CD4-positive, alpha-beta T cell treated with Interleukin-2 at 100 ng/mL for 4 hours (primary cell): Measurements from ENCODE around the gene ATF6.
"Not testable (repeated sequence)": the region's sequence is repeated elsewhere in the genome, so short reads cannot be mapped to it uniquely, and the experiment has no call there.

Experiments used
- DNase-seq: peaks from one replicate; pipeline ENCODE4 v3.0.0-alpha.2; 2020; ENCODE audit warnings: low spot score

The ATF6 gene

DNA sequence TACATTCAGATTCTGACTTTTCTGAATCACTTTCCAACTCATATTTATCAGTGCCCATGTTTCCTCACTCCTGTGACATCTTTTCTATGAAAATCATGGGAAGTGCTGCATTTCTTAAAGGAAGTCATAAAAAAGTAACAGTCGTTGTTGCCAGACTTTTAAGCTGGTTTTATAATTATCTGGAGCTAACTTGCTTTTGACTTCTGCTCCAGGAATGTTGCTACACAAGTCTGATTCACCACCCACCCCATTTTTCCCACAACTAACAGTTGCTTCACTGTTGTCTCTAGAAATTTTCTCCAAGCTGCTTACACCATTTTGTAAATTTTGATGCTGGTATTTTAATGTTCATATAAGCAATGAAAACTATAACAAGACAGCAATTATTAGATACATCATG is 32.6 kb upstream of the ATF6 start:
- no peak for DNase-seq

DNA sequence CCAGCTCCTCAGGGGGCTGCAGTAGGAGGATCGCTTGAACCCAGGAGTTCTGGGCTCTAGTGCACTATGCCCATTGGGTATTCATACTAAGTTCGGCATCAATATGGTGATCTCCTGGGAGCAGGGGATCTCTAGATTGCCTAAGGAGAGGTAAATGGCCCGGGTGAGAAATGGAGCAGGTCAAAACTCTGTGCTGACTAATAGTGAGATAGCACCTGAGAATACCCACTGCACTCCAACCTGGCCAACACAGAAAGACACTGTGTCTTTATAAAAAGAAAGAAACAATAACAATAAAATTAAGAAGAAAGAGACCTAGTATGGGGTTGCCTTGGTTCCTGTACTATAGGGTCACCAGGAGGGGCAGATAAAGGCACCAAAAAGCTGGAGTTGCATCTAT is 30.3 kb upstream of the ATF6 start:
- DNase-seq = no peak

DNA sequence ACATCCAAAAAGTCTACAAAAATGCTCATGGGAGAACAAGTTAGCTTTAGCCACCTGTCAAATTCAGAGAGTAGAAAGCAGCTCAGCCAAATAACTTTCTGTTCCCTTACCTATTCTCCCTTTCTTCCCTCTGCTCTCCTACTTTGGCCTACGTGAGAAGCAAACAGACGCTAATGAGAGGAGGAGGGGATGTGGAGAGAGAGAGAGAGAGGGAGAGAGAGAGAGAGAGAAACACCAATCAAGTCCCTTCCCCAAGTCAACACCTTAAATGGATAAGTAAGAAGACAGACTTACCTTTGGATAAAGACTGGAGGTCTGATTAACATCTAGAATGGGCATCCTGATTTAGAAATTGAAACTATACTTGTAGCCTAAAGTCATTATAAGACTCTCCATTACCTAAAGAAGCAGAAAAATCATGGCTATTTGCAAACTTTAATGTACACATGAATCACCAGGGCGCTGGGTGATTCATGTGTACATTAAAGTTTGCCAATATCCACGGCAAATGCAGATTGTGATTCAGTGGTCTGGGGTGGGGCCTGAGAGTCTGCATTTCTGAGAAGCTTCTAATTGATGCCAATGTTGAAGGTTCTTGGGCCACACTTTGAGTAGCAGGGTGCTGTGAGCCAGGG is 29.7 kb upstream of the ATF6 start:
- peak; percentile 29 for DNase-seq

DNA sequence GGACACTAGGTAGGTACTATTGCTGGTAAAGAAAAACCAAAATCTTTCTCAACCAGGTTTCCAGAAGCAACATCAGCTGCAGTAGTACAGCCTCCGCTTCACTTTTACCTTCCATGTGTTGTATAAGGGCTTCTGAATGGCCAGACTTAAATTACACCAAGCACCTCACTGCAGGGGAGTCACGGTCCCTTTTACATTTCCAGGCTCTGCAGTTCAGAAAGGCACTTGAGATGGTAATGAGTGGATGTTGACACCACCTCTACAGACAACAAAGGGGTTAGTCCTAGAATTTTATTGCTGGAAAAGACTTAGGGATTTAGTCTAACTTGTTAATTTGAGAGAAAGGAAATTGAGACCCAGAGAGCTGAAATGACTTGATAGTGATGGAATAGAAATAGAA is 28.5 kb upstream of the ATF6 start:
- DNase-seq = no peak

DNA sequence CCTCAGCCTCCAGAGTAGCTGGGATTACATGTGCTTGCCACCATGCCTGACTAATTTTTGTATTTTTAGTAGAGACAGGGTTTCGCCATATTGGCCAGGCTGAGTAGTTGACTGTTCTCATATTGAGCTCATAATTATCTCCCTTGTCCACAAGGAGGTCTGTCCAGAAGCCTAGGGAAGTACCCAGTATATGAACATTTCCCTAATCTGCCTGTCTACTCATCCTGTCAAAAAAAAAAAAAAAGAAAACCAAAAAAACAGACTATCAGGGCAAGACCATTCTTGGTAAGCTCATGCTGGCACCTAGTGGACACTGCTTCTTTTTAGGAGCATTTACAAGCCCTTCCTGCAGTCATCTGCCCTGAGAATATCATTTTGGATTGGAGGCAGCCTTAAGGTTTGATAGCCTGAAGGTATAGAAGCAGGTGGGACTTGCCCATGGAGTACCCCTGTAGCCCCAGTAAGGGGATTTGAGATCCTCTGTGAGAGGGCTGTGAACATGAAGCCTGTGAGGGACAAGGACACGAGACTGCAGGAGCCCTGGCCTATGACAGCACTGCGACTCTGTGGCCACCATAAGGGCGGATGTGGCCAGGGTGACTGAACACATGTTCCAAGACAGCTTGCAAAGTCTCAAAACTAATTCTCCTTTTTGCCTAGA is 27.4 kb upstream of the ATF6 start:
- DNase-seq = peak; percentile 67

DNA sequence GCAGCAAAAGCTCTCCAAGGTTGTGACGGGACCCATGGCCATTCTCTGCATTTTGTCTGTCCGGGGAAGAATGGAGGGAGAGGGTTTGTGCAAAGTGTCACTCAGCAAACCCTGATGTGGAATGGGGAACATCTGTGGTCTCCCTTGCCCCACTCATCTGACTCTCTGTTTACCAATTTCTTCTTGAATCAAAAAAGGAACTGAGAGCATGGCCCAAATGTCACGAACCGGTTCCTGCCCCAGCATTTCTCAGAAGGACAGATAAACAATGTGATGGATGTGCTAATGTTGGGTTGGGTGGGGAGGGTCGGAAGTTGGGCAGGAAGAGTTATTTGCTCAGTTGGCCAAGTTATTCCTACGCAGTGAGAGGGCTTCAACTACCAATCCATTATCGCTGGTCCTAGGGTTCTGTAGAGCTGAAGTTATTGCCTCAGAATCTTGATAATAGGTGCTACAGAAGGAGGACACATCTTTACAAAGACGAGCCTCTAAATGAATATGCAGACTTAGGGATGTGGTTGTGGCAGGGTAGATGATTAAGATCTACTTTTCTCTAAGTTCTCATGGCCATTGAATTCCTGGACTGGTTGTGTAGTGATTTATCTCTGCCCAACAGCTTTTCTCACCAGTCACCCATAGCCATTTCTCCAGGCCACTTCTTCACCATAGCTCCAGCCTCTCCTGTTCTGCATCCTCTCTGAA is 26.1 kb upstream of the ATF6 start:
- no peak for DNase-seq

DNA sequence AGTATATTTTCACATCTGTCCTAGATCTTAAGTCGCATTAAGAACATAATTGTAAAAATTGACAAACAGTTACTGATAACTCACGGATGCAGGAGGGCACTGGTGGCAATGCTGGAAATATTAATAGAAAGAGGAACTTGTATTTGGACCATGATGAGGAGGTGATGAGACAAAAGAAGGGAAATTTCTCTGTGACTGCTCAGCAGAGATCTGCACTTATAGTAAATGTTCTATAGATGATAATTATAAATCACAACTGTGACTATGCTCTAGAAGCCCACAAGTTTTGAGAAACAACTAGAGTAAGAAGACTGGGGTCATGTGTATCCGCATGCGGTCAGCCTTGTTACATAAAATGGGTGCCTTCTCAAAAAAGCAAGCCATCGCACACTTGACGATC is 25.2 kb upstream of the ATF6 start:
- DNase-seq = no peak

DNA sequence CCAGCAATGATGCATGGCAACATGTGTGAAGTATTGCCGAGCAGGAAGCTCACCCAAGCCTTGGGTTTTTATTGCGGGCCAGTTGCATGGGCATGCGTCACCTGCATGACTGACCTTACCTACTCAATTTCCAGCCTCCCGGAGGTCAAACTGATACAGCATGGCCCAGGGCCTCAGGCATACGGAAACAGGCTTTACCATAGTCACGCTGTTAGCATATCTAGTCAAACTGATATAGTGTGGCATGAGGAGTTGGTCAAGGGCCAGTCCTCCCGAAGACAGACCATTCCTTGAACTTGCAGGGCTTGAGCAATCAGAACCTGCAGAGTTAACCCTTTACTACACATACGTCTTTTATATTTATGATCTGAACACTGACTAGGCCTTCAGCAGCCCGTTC is 22.9 kb upstream of the ATF6 start:
- DNase-seq = no peak

DNA sequence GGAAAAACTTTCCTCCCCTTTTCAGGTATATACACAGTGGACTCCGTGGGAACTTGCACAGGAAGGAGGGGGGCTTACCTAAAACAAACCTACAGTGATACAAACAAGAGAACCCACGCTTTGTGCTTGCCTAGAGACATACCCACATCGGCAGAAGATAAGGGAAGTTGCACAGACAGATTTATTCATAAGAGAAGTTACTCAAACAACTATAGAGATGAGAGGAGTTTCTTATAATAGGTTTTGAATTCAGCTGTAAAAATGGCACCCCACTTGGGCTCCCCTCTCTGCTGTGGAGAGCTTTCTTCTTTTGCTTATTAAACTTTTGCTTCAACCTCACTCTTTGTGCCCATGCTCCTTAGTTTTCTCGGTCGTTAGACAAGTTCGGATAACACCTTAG is 18.3 kb upstream of the ATF6 start:
- DNase-seq = no peak

DNA sequence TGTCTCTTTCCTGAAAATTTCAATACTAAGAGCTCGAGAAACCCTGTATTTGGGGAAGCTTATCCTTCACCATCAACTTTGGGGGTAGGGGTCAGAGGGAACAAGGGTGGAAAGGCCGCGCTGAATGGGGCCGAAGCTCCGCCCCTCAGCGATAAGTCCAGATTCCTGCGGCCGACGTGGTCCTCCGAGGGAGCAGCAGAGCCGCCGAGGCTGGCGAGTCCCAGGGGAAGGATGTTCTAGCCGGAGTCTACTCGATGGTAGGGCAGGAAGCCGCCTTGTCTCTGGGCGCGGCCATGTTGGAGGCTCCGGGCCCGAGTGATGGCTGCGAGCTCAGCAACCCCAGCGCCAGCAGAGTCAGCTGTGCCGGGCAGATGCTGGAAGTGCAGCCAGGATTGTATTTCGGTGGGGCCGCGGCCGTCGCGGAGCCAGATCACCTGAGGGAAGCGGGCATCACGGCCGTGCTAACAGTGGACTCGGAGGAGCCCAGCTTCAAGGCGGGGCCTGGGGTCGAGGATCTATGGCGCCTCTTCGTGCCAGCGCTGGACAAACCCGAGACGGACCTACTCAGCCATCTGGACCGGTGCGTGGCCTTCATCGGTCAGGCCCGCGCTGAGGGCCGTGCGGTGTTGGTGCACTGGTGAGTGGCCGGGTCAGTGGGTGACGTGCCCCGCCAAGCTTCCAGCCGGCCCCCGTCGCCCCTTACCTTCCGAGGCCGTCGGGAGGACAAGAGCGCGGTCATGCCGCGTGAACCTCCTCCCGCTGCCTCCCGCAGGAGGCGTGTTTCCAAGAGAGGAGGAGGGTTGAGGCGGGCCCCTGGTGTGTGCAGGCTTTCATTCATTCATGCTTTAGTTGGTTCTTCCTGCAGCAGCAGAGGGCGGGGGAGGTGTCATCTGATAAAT is 16.4 kb upstream of the ATF6 start, which contains the start of gene DUSP12:
Gene DUSP12, plus strand, starts transcription at position 278 of the 899 bp plus-strand sequence. Its CDS starts 16 bp downstream, at position 294.
- peak; percentile 94 for DNase-seq

DNA sequence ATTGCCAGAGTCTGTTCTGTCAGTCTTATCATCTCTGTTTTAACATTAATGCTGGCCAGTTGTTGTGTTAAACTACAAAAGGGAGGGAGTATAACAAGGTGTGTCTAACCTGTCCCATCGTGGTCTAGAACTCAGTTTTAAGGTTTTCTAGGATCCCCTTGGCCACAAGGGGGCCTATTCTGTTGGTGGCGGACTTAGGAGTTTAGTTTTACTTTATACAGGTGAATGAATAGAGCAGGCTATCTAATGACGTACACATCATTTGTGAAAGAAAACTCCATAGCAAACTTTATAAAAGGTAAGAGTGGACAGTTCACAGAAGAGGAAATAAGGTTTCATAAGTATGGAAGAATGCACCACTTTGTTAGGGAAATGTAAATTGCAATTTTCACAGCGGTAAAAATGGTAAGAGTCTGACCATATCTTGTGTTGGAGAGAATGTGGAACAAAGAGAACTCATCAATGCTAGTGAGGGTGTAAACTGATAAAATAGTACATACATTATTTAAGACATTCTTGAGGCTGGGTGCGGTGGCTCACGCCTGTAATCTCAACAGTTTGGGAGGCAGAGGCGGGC is 2.5 kb upstream of the ATF6 start:
- DNase-seq = peak; percentile 71

DNA sequence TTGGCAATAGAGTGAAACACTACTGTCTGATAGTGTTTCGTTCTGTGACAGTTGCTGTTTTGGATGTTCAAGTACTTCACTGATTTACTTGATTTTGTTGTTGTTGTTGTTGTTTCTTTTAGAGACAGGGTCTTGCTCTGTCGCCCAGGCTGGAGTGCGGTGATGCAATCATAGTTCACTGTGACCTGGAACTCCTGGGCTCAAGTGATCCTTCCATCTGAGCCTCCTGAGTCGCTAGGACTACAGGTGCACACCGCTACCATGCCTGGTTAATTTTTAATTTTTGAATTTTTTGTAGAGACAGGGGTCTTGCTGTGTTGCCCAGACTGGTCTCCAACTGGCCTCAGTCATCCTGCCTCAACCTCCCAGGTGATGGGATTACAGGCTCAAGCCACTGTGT is 2.3 kb downstream of the ATF6 start:
- no peak for DNase-seq

DNA sequence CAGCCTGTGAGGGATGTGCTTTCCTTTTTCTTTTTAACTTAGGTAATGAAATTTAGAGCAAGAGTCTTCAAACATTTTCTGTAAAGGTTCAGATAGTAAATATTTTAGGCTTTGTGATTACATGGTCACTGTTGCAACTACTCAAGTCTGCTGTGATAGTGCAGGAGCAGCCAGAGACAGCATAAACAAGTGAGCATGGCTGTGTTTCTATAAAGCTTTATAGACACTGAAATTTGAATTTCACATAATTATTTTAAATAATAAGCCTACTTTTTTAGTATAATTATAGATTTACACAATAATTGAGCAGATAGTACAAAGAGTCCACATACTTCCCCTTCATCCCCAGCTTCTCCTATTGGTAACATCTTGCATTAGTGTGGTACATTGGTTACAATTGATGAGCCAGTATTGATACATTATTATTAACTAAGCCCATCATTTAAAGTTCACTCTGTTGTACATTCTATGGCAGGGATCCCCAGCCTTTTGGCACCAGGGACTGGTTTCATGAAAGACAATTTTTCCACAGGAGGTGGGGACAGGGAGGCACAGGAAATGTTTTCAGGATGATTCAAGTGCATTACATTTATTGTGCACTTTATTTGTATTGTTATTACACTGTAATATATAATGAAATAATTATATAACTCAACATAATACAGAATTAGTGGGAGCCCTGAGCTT is 3.0 kb downstream of the ATF6 start:
- no peak for DNase-seq

DNA sequence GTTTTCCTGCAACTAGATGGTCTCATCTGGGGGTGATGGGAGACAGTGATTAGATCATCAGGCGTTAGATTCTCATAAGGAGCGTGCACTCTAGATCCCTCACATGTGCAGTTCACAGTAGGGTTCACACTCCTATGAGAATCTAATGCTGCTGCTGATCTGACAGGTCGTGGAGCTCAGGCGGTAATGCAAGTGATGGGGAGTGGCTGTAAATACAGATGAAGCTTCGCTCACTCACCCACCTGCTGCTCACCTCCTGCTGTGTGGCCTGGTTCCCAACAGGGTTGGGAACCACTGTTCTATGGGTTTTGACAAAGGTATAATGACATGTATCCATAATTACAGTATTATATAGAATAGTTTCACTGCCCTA is 3.5 kb downstream of the ATF6 start:
- not testable (repeated sequence) for DNase-seq

DNA sequence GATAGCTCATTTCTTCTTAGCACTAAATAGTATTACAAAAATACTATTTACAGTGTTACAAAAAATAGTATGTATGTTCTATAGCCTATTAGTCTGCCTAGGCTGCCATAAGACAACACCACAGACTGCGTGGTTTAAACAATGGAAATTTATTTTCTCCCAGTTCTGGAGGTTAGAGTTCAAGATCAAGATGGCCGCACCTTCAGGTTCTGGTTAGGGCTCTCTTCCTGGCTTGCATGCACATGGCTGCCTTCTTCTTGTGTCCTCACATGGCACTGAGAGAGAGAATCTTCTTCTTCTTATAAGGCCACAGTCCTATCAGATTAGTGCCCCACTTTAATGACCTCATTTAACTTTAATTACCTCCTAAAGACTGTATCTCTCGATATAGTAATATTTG is 4.1 kb downstream of the ATF6 start:
- no peak for DNase-seq

DNA sequence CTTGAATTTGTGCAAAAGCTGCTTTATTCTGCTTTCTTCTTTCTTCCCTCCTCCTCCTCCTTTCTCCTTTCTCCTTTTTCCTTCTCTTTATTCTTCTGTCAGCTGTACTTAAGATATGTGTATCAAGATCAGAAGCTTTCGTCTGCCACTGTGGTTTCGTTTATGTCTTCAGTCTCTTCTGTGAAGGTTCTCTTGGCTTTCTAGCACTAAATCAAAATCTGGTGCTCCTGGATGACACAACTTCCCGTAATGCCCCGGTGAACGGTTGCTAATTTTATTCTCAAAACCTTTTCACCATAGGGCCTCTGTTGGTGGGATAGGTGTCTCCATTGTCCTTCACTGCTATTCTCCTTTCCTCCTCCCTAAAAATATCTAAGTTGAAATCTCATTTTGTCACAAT is 5.0 kb downstream of the ATF6 start:
- no peak for DNase-seq

DNA sequence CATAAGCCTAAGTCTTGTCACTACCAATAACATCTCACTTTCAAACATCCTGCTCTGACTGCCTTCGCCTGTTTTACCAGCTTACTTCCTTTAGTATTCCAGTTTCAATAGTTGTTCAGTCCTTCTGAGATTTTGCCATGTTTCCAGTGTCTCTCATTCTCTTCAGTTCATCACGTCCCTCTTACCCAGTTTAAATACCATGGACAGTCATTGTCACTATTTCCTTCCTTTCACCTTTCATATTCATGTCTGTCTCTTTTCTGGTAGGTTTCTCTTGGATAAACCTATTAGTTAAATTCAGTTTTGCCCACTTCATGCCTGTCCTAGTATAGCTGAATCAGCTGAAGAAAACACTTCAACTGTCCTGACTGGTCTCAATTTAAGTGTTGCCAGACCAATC is 5.9 kb downstream of the ATF6 start:
- no peak for DNase-seq

DNA sequence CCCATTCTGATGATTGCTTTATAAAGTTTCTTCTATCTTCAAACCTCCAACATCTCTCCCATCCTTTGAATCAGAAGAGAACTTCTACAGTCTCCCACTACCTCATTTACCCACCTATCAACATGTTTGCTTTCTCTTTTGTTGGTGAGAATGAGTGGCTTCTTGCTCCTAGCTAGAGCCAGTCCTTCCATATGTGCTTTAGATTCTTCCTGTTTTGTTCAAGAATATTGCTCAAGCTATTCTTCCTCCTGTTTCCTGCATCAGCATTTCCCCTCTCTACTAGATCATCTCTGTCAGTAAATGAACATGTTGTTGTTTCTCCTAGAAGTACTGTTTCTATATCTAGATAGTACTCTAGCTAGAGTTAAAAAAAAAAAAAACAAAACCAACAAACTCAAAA is 6.3 kb downstream of the ATF6 start:
- DNase-seq = no peak

DNA sequence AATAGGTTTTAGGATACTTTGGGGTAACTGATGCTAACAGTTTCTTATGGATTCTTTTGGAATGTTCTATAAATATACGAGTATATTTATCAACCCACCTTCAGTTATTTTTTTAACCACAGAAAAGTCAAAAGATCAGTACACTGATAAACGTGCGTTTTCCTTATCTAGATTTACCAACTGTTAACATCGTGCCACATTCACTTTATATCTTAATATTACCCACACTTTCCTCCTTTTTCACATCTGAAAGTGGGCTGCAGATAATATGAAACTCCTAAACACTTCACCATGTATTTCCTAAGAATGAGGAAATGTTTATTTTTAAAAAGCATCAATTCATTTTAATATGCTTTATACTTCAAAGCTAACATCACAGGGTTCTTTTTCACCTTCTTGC is 7.7 kb downstream of the ATF6 start:
- DNase-seq = no peak

DNA sequence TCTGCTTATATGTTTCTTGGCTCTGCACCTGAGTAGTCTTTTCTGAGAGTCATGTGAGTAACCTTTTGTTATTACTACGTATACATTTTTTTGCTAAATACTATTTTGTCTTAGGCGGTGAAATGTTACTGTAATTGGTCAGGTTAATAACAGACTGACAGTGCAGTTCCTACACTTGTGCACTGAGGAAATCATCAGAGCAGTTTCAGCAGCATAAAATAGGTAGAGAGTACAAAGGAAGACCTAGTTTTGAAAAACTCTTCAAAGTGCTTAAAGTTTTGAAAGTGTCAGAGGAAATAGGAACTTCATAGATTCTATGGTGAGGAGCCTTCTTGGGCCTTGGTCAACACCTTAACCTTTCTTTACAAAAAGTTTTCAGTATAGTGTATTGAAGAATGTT is 11.1 kb downstream of the ATF6 start:
- no peak for DNase-seq

DNA sequence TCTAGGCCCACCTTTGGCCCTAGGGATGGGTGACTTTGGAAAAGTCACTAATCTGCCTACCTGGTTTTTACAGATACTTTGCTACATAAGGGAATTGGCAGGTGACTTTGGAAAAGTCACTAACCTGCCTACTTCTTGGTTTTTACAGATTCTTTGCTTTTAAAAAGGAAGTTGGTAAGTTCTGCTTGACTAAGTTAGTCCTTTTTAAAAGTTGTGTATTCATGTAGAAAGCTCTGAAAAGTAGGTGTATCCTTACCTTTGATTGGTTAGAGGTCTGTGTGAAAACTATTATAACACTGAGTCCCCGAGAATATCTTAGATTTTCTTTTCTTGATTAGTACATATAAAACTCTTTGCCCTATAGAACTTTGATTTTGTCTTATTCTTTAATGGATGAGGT is 12.4 kb downstream of the ATF6 start:
- no peak for DNase-seq

DNA sequence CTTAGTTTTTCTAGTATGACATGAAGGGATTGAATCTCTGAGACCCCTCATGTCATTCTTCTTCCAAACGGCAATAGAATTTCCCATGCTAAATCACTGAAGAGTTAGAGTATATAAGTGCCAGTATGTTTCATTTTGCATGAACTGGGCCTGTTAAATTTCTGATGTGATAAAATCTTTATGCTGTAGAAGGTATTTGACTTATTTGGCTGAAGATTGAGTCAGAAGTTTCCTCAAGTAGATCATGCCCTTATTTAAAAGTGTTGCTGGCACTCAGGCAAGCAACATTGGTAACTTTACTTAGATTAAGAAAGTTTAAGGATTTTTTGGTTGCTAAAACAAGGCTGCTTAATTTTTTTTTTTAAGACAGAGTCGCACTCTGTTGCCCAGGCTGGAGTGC is 13.3 kb downstream of the ATF6 start:
- DNase-seq = no peak
